ENCODE data around the gene LTK. TPM values are rescaled to one million over a fixed set of nuclear protein-coding genes. Genes with fewer than 3 reads are reported as not detected.

LTK gene
- total and polyA plus RNA-seq, 10 donors: 0.93 to 7.0 (median 4.5) TPM

DNA sequence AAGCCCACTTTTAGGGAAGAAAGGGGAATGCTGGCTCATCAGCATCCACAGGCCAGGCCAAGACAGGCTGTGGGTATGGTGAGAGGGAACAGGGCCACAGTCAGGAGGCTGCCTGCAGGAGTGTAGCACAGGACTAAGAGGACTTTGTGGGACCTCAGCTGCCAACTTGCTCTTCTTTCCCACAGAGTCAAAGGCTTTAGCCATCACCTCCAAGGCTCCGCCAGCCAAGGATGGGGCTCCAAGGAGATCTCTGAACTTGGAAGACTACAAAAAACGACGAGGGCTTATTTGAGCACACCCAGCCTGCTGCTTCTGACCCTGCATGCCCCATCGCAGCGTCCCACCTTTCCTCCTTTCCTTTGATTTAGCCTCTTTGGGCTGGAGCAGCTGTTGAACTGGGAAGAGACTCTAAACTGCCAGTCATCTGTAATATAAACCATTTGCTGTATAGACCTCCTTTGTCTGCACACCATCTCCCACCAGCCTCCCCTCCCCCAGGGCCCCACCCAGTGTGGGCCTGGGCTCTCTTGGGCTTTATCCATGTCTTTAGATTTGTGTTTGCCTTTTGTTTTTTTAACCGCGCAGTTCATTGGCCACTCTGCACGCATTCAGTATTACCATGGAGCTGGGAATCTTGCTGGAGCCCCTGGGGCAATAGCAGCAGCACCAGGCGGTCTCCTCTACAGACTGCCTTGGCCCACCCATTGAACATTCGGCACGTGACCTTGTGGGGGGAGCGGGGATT, 33.1 kb downstream of the LTK start:
- intact Hi-C loops (cut with DNase I; ENCODE audit: low total_unique reads): no loop called here
- H3K27ac ChIP-seq: no peak overlapping the region
- 93 to 97% (median 94%) methylated on average over 12 of the region's 12 CpGs for WGBS, 5 donors
- no peaks in the 10 kb centered on the region for H3K27me3 ChIP-seq (replicated peaks in 1 of 7)
- H3K36me3 ChIP-seq: peaks cover 2 to 82% (median 60%) of the 10 kb centered on the region in 6 donors
- no peaks in the 10 kb centered on the region for H3K9me3 ChIP-seq
- H3K4me3 ChIP-seq: no peak overlapping the region
- H3K4me1 ChIP-seq: peaks cover 0 to 15% (median 10%) of the 10 kb centered on the region in 6 donors
- DNase-seq: no peak
- TF ChIP-seq POLR2A (IDR thresholded peaks at IDR 0.05): no peak
- no peak for TF ChIP-seq POLR2AphosphoS5 (IDR thresholded peaks at IDR 0.05)
- TF ChIP-seq, protein P1, sequence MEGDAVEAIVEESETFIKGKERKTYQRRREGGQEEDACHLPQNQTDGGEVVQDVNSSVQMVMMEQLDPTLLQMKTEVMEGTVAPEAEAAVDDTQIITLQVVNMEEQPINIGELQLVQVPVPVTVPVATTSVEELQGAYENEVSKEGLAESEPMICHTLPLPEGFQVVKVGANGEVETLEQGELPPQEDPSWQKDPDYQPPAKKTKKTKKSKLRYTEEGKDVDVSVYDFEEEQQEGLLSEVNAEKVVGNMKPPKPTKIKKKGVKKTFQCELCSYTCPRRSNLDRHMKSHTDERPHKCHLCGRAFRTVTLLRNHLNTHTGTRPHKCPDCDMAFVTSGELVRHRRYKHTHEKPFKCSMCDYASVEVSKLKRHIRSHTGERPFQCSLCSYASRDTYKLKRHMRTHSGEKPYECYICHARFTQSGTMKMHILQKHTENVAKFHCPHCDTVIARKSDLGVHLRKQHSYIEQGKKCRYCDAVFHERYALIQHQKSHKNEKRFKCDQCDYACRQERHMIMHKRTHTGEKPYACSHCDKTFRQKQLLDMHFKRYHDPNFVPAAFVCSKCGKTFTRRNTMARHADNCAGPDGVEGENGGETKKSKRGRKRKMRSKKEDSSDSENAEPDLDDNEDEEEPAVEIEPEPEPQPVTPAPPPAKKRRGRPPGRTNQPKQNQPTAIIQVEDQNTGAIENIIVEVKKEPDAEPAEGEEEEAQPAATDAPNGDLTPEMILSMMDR (IDR thresholded peaks at IDR 0.05 in 8 of 11, conservative IDR thresholded peaks at IDR 0.05 in 3 of 11): no peak

DNA sequence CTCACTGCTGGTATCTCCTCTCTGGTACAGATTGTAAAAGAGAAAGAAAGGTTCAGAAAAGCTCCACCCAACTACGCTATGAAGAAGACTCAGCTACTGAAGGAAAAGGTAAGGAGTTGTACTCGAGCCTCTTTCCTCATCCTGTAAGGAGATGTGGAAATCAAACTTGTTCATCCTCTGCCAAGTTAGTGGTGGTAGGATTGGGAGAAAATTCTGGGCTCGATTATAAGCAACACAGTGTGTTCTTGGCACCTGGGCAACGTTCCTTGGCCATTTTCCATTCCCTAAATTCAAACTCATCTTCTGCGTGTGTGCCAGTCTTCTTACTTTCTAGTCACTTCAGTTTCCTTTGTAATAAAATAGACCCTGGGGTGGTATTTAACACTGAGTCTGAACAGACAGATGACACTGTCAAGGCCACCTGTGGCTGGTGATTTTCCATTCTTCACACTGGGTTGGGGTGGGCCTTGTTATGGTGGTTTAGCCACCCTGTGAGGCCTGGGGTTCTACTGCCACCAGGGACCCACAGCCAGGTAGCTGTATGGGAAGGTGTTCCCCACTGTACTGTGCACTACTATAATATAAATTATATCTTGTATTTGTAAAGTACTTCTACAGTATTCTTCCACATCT, 37.1 kb downstream of the LTK start:
- H3K36me3 ChIP-seq: peaks cover 5 to 100% (median 95%) of the 10 kb centered on the region in 6 donors

DNA sequence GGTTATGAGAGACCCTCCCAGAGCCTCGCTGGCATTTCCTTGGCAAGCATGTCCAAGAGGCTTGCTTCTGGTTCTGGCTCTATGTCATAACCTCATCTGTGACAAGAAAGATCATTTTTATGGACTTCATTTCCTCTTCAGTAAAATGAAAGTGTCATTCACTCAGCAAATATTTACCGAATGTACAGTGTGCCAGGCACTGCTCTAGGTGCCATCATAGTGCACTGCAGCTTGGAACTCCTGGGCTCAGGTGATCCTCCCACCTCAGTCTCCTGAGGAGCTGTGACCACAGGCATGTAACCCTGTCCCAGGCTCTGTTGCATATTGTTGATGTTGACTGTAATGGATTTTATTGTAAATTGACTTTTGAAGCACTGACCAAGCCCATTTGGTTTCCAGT, 38.7 kb downstream of the LTK start:
- peaks cover 5 to 100% (median 96%) of the 10 kb centered on the region in 6 donors for H3K36me3 ChIP-seq
- H3K27me3 ChIP-seq (replicated peaks in 1 of 7): no peaks in the 10 kb centered on the region

More for the DNA sequence above, 37.1 kb downstream of the LTK start:
- 83 to 95% (median 90%) methylated on average over 5 of the region's 5 CpGs for WGBS, 5 donors
- intact Hi-C loops (cut with DNase I; ENCODE audit: low total_unique reads): no loop called here
- Histone ChIP-seq H3K4me3 (no peak overlapping the region), H3K27ac (no peak overlapping the region), H3K27me3 (replicated peaks in 1 of 7) (no peaks in the 10 kb centered on the region), H3K4me1 (no peaks in the 10 kb centered on the region), H3K9me3 (no peaks in the 10 kb centered on the region)
- TF ChIP-seq, protein P1 (IDR thresholded peaks at IDR 0.05 in 8 of 11, conservative IDR thresholded peaks at IDR 0.05 in 3 of 11): no peak
- TF ChIP-seq POLR2AphosphoS5 (IDR thresholded peaks at IDR 0.05): no peak
- no peak for TF ChIP-seq POLR2A (IDR thresholded peaks at IDR 0.05)
- DNase-seq: no peak

More for the DNA sequence above, 38.7 kb downstream of the LTK start:
- Histone ChIP-seq H3K9me3 (no peaks in the 10 kb centered on the region), H3K4me3 (no peak overlapping the region), H3K4me1 (no peaks in the 10 kb centered on the region), H3K27ac (no peak overlapping the region)
- WGBS, 5 donors: 36 to 68% (median 46%) methylated on average over 2 of the region's 2 CpGs
- TF ChIP-seq POLR2A (IDR thresholded peaks at IDR 0.05): no peak
- TF ChIP-seq, protein P1 (IDR thresholded peaks at IDR 0.05 in 8 of 11, conservative IDR thresholded peaks at IDR 0.05 in 3 of 11): no peak
- no peak for TF ChIP-seq POLR2AphosphoS5 (IDR thresholded peaks at IDR 0.05)
- no peak for DNase-seq
- intact Hi-C loops (cut with DNase I; ENCODE audit: low total_unique reads): no loop called here

Measured in spleen (tissue), 11 donors.